Neural cell (in vitro differentiated cells): ENCODE results near the gene ACSS2. TPM values are rescaled to one million over a fixed set of nuclear protein-coding genes. Genes with fewer than 3 reads are reported as not detected.

Experiments
- H2AFZ ChIP-seq: fragments of 200-600, 300-800 bp; sonication (generic), shearing (Covaris generic); 2 replicates; pipeline ENCODE4 v1.6.0; 2014; ENCODE audit warnings: low read depth, mild to moderate bottlenecking, antibody characterized with exemption, low read length, moderate library complexity
- H3F3A ChIP-seq: fragments of 200-600 bp; shearing (Covaris generic); 2 replicates; pipeline ENCODE4 v1.6.1; 2016; ENCODE audit warnings: mild to moderate bottlenecking, moderate library complexity, mixed read lengths, antibody characterized with exemption, low read length; ENCODE audit not compliant: insufficient read depth, poor library complexity, severe bottlenecking
- H3K27ac ChIP-seq: fragments of 200-600, 300-800 bp; sonication (generic), shearing (Covaris generic); 2 replicates; pipeline ENCODE4 v1.5.1; 2014; ENCODE audit warnings: mild to moderate bottlenecking, low read length, moderate library complexity
- H3K27me3 ChIP-seq: fragments of 300-800, 200-600 bp; sonication (generic), shearing (Covaris generic); 2 replicates; pipeline ENCODE4 v1.6.0; 2014; ENCODE audit warnings: mild to moderate bottlenecking, low read depth, low read length, moderate library complexity; ENCODE audit not compliant: insufficient read depth
- H3K36me3 ChIP-seq: fragments of 300-800, 200-600 bp; sonication (generic), shearing (Covaris generic); 2 replicates; pipeline ENCODE4 v1.5.1; 2014; ENCODE audit warnings: mild to moderate bottlenecking, antibody characterized with exemption, low read length, moderate library complexity; ENCODE audit not compliant: insufficient read depth
- H3K4me2 ChIP-seq: fragments of 300-800, 200-600 bp; sonication (generic), shearing (Covaris generic); 2 replicates; pipeline ENCODE4 v1.6.0; 2014; ENCODE audit warnings: mild to moderate bottlenecking, low read length
- H3K4me3 ChIP-seq: fragments of 300-800, 200-600 bp; sonication (generic), shearing (Covaris generic); 2 replicates; pipeline ENCODE4 v1.5.1; 2014; ENCODE audit warnings: mild to moderate bottlenecking, low read length, moderate library complexity
- H3K79me2 ChIP-seq: fragments of 200-600 bp; shearing (Covaris generic); replicated peaks from 2 replicates; pipeline ENCODE4 v1.6.0; 2014; ENCODE audit warnings: mild to moderate bottlenecking, low read length, moderate library complexity; ENCODE audit not compliant: insufficient read depth
- H3K9ac ChIP-seq: fragments of 300-800, 200-600 bp; sonication (generic), shearing (Covaris generic); 2 replicates; pipeline ENCODE4 v1.6.1; 2016; ENCODE audit warnings: mild to moderate bottlenecking, low read length, mixed read lengths
- H3K9me2 ChIP-seq: fragments of 200-600 bp; shearing (Covaris generic); 2 replicates; pipeline ENCODE4 v1.6.1; 2016; ENCODE audit warnings: mild to moderate bottlenecking, low read length, mixed read lengths; ENCODE audit not compliant: insufficient read depth
- H3K9me3 ChIP-seq: fragments of 200-600, 300-800 bp; sonication (generic), shearing (Covaris generic); 2 replicates; pipeline ENCODE4 v1.6.1; 2016; ENCODE audit warnings: mild to moderate bottlenecking, mixed run types, low read length, moderate library complexity, mixed read lengths
- H4K20me1 ChIP-seq: fragments of 200-600 bp; shearing (Covaris generic); 2 replicates; pipeline ENCODE4 v1.6.1; 2016; ENCODE audit warnings: mild to moderate bottlenecking, mixed run types; ENCODE audit not compliant: insufficient read depth
- CTCF ChIP-seq: fragments of 450-650 bp; IDR thresholded peaks from 2 replicates; pipeline ENCODE4 v1.5.1; 2014; ENCODE audit warnings: antibody characterized with exemption, mild to moderate bottlenecking, moderate library complexity; ENCODE audit not compliant: poor library complexity, severe bottlenecking
- EP300 ChIP-seq: fragments of 450-650 bp; conservative IDR thresholded peaks from 2 replicates; pipeline ENCODE4 v1.6.1; 2014; ENCODE audit warnings: antibody characterized with exemption, mild to moderate bottlenecking, moderate library complexity; ENCODE audit not compliant: poor library complexity, severe bottlenecking
- EZH2 ChIP-seq: fragments of 200-600, 300-800 bp; shearing (Covaris generic), sonication (generic); IDR thresholded peaks from 2 replicates; pipeline ENCODE4 v1.6.1; 2014; ENCODE audit warnings: antibody characterized with exemption, low read length, borderline replicate concordance, mild to moderate bottlenecking; ENCODE audit not compliant: insufficient read depth, poor library complexity, severe bottlenecking
- MXI1 ChIP-seq: fragments of 450-650 bp; conservative IDR thresholded peaks from 2 replicates; pipeline ENCODE4 v1.6.1; 2014; ENCODE audit warnings: antibody characterized with exemption, mild to moderate bottlenecking; ENCODE audit not compliant: poor library complexity, severe bottlenecking
- POLR2AphosphoS5 ChIP-seq: IDR thresholded peaks from 2 replicates; pipeline ENCODE4 v1.6.1; 2012
- RAD21 ChIP-seq: fragments of 450-650 bp; conservative IDR thresholded peaks from 2 replicates; pipeline ENCODE4 v1.6.1; 2014; ENCODE audit warnings: antibody characterized with exemption, mild to moderate bottlenecking, moderate library complexity
- REST ChIP-seq: IDR thresholded peaks from 2 replicates; pipeline ENCODE4 v1.6.1; 2012; ENCODE audit warnings: borderline replicate concordance
- SMC3 ChIP-seq: fragments of 450-650 bp; conservative IDR thresholded peaks from 2 replicates; pipeline ENCODE4 v1.6.1; 2014; ENCODE audit warnings: antibody characterized with exemption, mild to moderate bottlenecking, moderate library complexity; ENCODE audit not compliant: poor library complexity
- TAF1 ChIP-seq: IDR thresholded peaks from 2 replicates; pipeline ENCODE4 v1.6.1; 2012; ENCODE audit warnings: low read depth
- polyA plus RNA-seq: library from polyadenylated mRNA; depleted of rRNA; stranded (reverse); fragments of >200 nt; gene quantifications from 2 replicates; pipeline ENCODE4 v1.2.3, GENCODE V29; 2014

Gene ACSS2
- polyA plus RNA-seq, 1 donor from 2014 or later = 12.3 TPM

- Histone ChIP-seq H3K27me3 (no peaks in the 10 kb centered on the region), H3K4me3 (no peak overlapping the region), H3K9me2 (no peaks in the 10 kb centered on the region), H3K27ac (no peak overlapping the region), H2AFZ (no peak overlapping the region), H4K20me1 (no peaks in the 10 kb centered on the region), H3K9ac (no peak overlapping the region), H3K79me2 (no peaks in the 10 kb centered on the region), H3K36me3 (no peaks in the 10 kb centered on the region), H3F3A (no peaks in the 10 kb centered on the region), H3K4me2 (no peak overlapping the region), H3K9me3 (no peaks in the 10 kb centered on the region)
- TF ChIP-seq RAD21 (no peak), REST (no peak), TAF1 (no peak), POLR2AphosphoS5 (no peak), EZH2 (no peak), MXI1 (no peak), CTCF (no peak), SMC3 (no peak), EP300 (no peak)
Observed at GRCh38 chr20:34883087-34883688, 6.8 kb downstream of the ACSS2 start.

GRCh38 chr20:34883809-34884208, 7.4 kb downstream of the ACSS2 start:
- Histone ChIP-seq H2AFZ (no peak overlapping the region), H3K79me2 (no peaks in the 10 kb centered on the region), H3K27ac (no peak overlapping the region), H3K4me3 (no peak overlapping the region), H3K27me3 (no peaks in the 10 kb centered on the region), H3K9me3 (no peaks in the 10 kb centered on the region), H3K36me3 (no peaks in the 10 kb centered on the region), H3K9me2 (no peaks in the 10 kb centered on the region), H3K9ac (no peak overlapping the region), H3K4me2 (no peak overlapping the region), H4K20me1 (no peaks in the 10 kb centered on the region), H3F3A (no peaks in the 10 kb centered on the region)
- TF ChIP-seq TAF1 (no peak), REST (no peak), RAD21 (no peak), MXI1 (no peak), CTCF (no peak), EZH2 (no peak), POLR2AphosphoS5 (no peak), SMC3 (no peak), EP300 (no peak)
